ENCODE results near the gene FAM171A1.

The FAM171A1 gene

GRCh38 chr10:15370212-15370855, 755 bp downstream of the FAM171A1 start:
- DNase-seq = no peak

DNA sequence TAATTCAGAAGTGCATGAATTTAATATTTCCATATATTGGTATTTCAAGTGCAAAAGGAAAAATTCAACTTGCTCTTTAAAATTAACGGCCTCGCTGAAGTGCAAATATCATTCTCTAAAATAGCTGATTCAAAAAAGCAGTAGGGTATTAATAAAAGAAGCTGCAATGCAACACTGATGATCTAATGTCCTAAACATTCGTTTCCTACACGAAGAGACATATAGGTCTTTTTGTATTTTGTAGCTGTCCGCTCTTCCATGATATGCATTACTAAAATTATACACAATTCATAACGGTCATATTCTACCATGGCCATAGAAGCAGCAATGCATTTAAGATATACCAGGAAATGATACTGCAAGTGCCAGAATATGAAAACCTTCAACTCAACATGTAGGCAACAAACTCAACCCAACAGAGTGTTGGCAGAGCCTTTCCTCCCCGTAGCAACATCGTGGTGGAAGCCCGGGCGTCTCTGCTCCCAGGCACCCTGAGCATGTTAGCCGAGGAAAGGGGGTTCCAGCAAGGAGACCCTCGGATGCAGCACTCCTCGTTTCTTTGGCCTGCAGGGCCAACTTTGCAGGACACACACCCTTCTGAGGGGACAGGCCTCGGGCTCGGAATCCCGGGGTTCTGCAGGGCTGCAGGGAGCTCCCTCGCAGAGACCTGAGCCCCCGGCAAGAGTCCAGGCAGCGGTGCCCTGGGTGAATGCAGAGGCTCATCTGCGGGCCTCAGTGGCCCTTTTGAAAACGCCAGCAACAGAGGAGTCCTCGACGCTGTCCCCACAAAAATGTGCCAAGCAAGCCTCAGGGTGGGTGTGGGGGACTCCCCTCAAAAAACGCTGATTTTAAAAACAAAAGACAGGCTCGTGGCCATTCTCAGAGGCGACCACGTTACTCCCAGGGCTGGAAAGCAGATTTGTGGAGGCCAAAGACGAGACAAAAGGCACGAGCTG, 1.6 kb downstream of the FAM171A1 start:
- DNase-seq = no peak

DNA sequence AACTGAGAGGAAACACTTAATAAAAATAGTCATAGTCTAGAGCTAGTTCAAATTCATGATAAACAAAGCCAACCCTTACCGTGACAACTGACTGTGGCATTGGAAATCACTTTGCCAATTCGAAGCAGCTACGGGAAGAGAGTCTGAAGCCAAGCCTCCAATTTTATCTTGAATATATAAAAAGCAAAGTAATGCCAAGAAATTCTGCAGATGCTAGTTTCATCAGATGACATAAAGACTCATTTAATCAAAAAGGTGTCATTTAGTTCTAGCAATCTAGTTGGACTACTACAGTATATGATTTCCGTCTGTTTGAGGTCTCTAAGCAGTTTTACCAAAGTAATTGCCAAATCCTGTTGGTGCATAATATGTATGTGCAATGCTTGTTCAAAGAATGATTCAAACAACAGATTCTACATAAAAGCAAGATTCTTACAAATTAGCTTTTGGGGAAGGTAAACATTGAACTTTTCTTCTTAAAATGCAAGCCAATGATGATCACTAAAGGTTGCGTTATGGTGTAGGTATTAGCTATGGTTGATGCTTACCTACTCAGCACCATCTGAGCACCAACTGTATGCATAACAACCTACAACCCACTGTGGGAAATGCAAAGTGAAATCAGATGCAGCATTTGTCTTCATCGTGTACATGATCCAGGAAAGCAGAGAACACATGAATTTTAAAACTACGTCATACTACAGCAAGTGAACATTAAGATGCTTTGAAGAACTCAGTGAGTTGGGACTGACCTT, 2.8 kb downstream of the FAM171A1 start:
- DNase-seq = no peak

GRCh38 chr10:15367296-15368085, 3.6 kb downstream of the FAM171A1 start:
- DNase-seq = no peak

DNA sequence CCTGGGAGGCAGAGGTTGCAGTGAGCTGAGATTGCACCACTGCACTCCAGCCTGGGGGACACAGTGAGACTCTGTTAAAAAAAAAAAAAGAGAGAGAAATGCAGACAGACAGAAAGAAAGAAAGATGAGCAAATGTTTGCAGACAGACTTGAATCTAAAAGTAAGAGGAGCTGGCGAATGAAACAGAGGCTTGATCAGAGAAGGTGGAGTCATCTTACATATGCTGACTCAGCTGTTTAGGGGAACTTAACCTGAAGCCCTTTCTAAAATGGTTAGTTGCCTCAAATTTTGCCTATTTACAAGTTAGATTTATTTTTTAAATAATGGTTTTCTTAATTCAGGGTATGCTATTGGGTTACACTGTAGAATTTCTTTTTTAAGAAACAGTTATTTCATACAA, 5.4 kb downstream of the FAM171A1 start:
- DNase-seq = no peak

DNA sequence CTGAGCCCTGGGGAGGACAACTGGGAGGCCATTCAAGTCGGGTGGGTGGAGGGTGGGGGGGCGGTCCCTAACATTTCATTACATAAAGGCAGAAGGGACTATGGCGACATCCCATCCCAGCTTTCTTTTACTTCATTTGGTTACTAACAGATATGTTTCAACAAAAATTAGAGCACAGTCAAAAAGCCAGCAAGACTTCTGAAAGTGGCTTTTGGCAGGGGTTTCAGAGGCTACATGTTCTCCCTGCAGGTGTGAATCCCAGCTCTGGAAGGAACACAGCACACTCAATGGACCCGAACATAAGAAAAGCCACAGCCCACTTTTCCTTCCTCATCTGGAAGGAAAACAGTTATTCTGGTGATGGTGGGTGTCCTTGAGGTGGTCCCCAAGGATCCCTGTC, 7.1 kb downstream of the FAM171A1 start:
- DNase-seq = no peak

GRCh38 chr10:15363031-15363430, 8.1 kb downstream of the FAM171A1 start:
- no peak for DNase-seq

- no peak for DNase-seq
These were observed 10.0 kb downstream of the FAM171A1 start for GRCh38 chr10:15361131-15361530.

DNA sequence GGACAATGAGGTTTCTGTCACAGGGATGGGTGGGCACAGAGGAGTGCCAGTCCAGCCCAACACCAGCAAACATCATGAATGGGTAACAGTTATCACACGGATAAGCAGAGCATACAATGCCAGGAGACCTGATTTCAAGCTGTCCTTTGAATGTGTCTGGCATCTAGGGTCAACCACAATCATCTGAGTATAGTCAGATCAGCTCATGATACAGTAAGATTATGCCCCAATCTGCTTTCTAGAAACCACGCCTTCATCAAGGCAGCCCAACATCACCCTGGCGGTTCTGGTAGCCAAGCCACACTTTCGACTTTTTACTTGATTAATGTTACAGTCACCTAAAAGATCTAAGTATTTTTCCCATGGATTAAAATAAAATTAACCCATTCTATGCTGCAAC, 10.5 kb downstream of the FAM171A1 start:
- no peak for DNase-seq

DNA sequence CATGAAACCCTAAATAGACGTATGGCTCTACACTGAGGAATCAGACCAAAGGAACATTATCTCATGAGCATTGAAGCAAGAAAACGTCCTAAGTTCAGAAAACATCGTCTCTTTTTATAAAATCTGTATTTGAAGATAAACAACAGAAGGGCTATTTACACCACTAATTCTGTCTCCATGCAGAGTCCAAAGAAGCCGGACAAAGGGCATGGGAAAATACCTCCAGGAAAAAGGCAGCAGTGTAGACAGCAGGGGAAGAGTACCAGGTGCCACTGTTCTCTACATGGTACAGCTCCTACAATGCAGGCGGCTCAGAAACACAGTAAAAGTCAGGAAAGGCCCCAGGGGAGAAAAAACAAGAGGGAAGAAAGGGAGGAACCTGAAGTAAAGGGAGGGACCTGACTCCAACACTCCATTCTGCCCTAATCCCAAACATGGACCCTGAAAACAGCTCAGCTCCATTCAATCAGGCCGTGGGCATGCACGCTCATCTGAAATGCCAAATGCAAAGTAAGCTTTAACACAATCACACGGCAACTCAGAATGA, 17.5 kb downstream of the FAM171A1 start:
- no peak for DNase-seq

DNA sequence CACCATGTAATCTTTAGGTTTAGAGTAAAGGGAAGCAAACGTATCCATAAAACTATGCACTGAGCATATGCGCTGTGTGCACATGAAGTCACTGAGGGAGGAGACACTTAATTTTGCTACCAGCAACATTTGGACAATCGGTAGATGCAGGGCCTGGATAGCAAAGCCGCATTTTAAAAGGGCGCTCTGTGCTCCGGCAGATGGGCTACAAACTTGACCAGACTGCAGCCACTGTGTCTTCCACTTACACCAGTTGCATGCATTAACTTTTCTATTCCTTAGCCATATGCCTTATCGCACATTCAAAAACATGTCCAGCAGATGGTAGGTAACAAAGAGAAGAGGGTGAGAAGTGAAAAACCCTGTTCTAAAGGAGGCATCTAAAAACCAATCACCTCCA, 18.3 kb downstream of the FAM171A1 start:
- DNase-seq = no peak

- DNase-seq = no peak
These were observed 18.9 kb downstream of the FAM171A1 start for GRCh38 chr10:15352201-15352600.

- no peak for DNase-seq
These were observed 19.8 kb downstream of the FAM171A1 start for GRCh38 chr10:15351099-15351820.

DNA sequence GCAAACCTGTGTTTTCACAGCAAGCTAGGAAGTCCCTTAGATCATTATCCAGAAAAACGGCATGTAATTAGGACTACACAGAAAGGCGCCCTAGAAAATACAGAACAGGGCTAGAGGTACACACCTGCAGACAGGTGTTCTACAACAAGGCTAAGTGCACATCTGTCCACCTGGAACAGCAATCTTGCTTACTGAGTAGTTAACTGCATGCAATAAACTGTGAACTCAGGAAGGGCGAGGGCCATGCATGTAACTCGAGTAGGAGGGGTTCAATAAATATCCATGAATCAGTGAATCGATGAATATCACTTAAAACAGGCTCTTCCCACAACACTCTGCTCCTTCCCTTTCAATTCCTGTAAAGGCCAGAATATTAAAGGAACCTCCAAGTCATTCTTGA, 22.0 kb downstream of the FAM171A1 start:
- no peak for DNase-seq

- DNase-seq = no peak
These were observed 22.5 kb downstream of the FAM171A1 start for GRCh38 chr10:15348579-15348978.

DNA sequence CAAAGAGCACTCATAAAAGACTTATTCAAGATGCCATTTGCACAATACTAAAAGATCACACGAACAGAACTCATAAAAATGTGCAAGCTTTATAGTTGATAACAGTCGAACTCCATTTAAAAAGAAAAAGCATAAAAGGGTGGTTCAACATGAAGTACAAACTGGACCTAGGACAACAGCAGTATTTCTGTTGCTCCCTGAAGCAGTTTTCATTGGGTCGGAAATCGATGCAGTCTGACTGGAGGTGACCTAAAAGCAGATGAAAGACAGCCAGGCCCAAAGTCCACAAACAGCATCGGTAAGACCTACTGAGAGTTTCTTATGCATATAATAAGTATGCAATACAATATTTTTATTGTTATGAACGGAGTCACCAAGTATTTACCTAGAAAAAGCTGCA, 23.9 kb downstream of the FAM171A1 start:
- DNase-seq = no peak

- DNase-seq = no peak
These were observed 24.5 kb downstream of the FAM171A1 start for GRCh38 chr10:15346440-15347141.

DNA sequence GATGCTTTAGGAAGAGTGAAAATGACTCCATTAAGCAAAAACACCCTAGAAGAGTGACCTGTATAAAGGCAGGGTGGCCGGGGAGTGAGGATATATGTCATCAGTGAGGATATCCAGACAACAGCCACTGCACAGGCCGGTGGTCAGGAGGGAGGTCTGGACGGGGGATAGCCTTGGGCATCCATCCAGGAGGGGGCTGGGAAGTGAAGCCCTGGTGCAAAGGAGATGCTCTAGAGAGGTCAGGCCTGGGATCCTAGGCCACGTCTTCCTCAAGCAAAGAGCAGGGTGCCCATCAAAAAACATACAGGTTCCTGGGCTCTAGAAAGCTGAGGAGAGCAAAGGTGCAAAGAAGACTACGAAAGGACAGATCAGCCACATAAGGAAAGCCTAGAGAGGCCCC, 25.6 kb downstream of the FAM171A1 start:
- DNase-seq = no peak

GRCh38 chr10:15344876-15345285, 26.2 kb downstream of the FAM171A1 start:
- no peak for DNase-seq

- no peak for DNase-seq
These were observed 26.7 kb downstream of the FAM171A1 start for GRCh38 chr10:15344256-15344875.

DNA sequence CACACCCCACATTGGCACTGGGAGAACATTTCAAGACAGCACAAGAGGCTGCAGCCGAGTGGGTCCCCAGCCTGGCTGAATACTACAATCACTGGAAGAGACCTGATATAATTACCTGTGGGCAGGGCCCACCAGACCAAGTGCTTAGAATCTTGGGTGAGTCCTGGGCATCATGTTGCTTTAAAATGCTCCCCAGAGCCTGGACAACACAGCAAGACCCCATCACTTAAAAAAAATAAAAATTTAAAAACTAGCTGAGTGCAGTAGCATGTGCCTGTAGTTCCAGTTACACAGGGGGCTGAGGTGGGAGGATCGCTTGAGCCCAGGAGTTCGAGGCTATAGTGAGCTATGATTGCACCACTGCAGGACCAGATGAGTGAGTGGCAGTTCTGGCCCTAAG, 28.1 kb downstream of the FAM171A1 start:
- DNase-seq = no peak
